Lung (tissue), 12 donors: ENCODE results near the gene PDE8B. TPM values are rescaled to one million over a fixed set of nuclear protein-coding genes. Genes with fewer than 3 reads are reported as not detected.

Experiments used
- ATAC-seq: fragments of 200-7000 bp; cut with Tn5 transposase; one replicate; pipeline ENCODE4 v1.9.1; 2020; ENCODE audit warnings: moderate number of reproducible peaks; ENCODE audit not compliant: insufficient read depth, low FRiP score
- DNase-seq, 3 donors: peaks; one replicate each; pipeline ENCODE4 v3.0.0-alpha.2; 2013 to 2017
- H3K27ac ChIP-seq, 2 donors: one replicate each; pipeline ENCODE4 v1.5.1; 2013; ENCODE audit warnings: mild to moderate bottlenecking in 2 of 2, moderate library complexity in 2 of 2, control low read depth in 1 of 2, inconsistent platforms in 1 of 2, low read depth in 1 of 2, low read length in 1 of 2
- H3K27me3 ChIP-seq, 3 donors: one replicate each; pipeline ENCODE4 v1.5.1; 2013; ENCODE audit warnings: low read length in 2 of 3; ENCODE audit not compliant: control insufficient read depth in 3 of 3, insufficient read depth in 3 of 3
- H3K36me3 ChIP-seq, 4 donors: one replicate each; pipeline ENCODE4 v1.5.1; 2013; ENCODE audit warnings: low read length in 4 of 4, mild to moderate bottlenecking in 1 of 4, moderate library complexity in 1 of 4; ENCODE audit not compliant: control insufficient read depth in 4 of 4, insufficient read depth in 4 of 4
- H3K4me1 ChIP-seq, 5 donors: one replicate each; pipeline ENCODE4 v1.5.1; 2013; ENCODE audit warnings: low read length in 5 of 5, mild to moderate bottlenecking in 2 of 5, moderate library complexity in 1 of 5; ENCODE audit not compliant: control insufficient read depth in 5 of 5, insufficient read depth in 5 of 5
- H3K4me3 ChIP-seq: one replicate; pipeline ENCODE4 v1.5.1; 2013; ENCODE audit warnings: mild to moderate bottlenecking, control low read depth, moderate library complexity
- H3K9ac ChIP-seq, 2 donors: one replicate each; pipeline ENCODE4 v1.5.1; 2013; ENCODE audit warnings: low read length in 2 of 2, control low read depth in 1 of 2; ENCODE audit not compliant: insufficient read depth in 1 of 2
- H3K9me3 ChIP-seq, 4 donors: one replicate each; pipeline ENCODE4 v1.5.1; 2013; ENCODE audit warnings: low read length in 3 of 4, mild to moderate bottlenecking in 1 of 4, moderate library complexity in 1 of 4; ENCODE audit not compliant: control insufficient read depth in 4 of 4, insufficient read depth in 3 of 4
- CTCF ChIP-seq: IDR thresholded peaks from 2 replicates; pipeline ENCODE4 v1.5.1; 2012; ENCODE audit warnings: mild to moderate bottlenecking; ENCODE audit errors: control extremely low read depth, extremely low read depth
- WGBS, 2 donors: extraction: QIAGEN DNeasy Blood & Tissue Kit; methylation state at CpG; one replicate each; pipeline ENCODE4 v1.1.7; 2013; 5-methylcytosine and 5-hydroxymethylcytosine counted together
- polyA plus RNA-seq, 2 donors: library from polyadenylated mRNA; stranded (reverse); fragments of 200-250 nt; gene quantifications; one replicate each; pipeline ENCODE4 v1.2.1, GENCODE V29; 2013
- total RNA-seq, 2 donors: library from RNA; depleted of rRNA in 1 of 2; stranded (reverse); fragments of >200 nt in 1 of 2; gene quantifications; one replicate each; pipeline ENCODE4 v1.2.1, GENCODE V29; 2014 to 2021
- donor health status: control.
- donor health status: control.
- donor health status: Bipolar disorder and iron deficiency.
- donor health status: healthy.
- donor health status: DM: yes; HTN: yes; CAD: no.

PDE8B gene
- total and polyA plus RNA-seq, 4 donors = 1.6 to 10.6 (median 2.1) TPM

DNA sequence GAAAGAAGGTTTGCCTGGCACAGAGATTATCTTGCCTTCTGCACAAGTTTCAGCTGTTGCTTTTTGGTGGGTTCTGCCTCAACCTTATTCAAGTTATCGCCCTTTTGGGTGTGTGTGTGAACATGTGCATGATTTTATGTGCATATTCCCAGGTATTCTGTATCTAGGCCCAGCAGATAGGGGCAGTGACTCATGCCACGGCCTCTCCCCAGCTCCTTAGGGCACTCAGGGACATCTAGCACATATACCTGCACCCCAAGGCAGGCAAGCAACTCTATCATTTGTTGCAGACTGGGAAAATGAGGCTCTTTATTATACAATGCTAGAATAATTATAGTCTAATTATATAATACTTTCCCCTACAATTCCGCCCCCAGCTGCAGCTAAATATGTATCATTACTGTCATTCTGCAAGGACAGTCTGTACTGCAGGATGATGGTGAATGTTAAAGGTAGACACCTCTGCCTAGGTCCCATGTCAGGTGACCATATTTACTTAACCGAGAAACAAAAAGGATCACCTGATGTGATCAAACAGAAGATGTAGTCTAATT lies 128.9 kb downstream of the PDE8B start:
- Histone ChIP-seq H3K4me3 (no peak overlapping the region), H3K9me3 (no peaks in the 10 kb centered on the region), H3K36me3 (no peaks in the 10 kb centered on the region), H3K9ac (no peak overlapping the region), H3K4me1 (peaks cover 0 to 29% (median 0%) of the 10 kb centered on the region in 5 donors), H3K27me3 (no peaks in the 10 kb centered on the region), H3K27ac (no peak overlapping the region)
- DNase-seq (no peak), ATAC-seq (no peak)
- 93 to 100% methylated on average over 4 of the region's 4 CpGs for WGBS, 2 donors
- no peak for TF ChIP-seq CTCF

DNA sequence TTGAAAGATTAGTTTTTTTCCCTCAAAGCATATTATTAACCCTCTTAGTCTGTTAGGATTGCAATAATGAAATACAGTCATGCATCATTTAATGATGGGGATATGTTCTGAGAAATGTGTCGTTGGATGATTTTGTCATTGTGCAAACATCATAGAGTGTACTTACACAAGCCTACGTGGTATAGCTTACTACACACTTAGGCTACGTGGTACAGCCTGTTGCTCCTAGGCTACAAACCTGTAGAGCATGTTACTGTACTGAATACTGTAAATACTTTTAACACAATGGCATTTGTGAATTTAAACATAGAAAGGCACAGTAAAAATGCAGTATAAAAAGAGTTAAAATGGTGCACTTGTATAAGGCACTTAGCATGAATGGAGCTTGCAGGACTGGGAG lies 132.7 kb downstream of the PDE8B start:
- no peak overlapping the region for H3K27ac ChIP-seq
- ATAC-seq (no peak), DNase-seq (peak in 2 of 3 donors; percentile 39 to 41)
- no peak overlapping the region for H3K4me3 ChIP-seq
- no peaks in the 10 kb centered on the region for H3K36me3 ChIP-seq
- no peaks in the 10 kb centered on the region for H3K9me3 ChIP-seq
- H3K9ac ChIP-seq = no peak overlapping the region
- 65 to 69% methylated on average over 3 of the region's 3 CpGs for WGBS, 2 donors
- peaks cover 0 to 22% (median 0%) of the 10 kb centered on the region in 5 donors for H3K4me1 ChIP-seq
- no peak for TF ChIP-seq CTCF
- no peaks in the 10 kb centered on the region for H3K27me3 ChIP-seq

DNA sequence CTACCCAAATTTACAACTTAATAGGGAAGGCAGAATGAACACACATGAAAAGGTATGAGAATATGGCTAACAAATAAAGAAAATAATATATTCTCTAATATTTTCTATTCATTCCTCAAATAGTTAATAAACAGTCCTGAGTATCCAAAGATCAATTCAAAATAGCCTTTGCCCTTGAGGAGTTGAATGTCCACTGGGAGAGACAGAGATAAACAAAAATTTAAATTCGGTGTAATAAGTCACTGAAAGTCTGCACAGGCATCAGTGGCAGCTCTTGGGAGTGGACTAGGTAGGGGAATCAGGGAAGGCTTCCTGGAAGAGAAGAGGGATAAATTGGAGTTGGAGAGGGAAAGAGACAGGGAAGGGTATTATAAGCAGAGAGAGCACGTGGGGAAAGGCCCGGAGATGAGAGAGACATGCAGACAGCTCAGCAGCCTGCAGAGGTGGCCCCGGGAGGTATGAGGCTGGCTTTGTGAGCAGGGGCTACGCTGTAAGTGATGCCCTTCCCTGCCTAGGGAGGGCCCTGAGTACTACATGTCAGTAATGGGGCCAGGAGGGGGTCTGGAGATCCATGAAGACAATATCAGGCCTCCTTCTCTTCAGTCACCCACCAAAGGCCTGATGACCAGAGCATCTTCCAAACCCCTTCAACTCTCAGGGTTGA lies 137.1 kb downstream of the PDE8B start:
- DNase-seq (no peak), ATAC-seq (no peak)
- H3K4me3 ChIP-seq = no peak overlapping the region
- no peak overlapping the region for H3K27ac ChIP-seq
- no peak for TF ChIP-seq CTCF
- H3K27me3 ChIP-seq = no peaks in the 10 kb centered on the region
- WGBS, 2 donors = 87 to 88% methylated on average over 5 of the region's 5 CpGs
- peaks cover 0 to 11% (median 0%) of the 10 kb centered on the region in 5 donors for H3K4me1 ChIP-seq
- no peaks in the 10 kb centered on the region for H3K9me3 ChIP-seq
- H3K9ac ChIP-seq = no peak overlapping the region
- no peaks in the 10 kb centered on the region for H3K36me3 ChIP-seq
